HG03575 (cell line): ENCODE data around the gene PRRX2.
"Not testable (repeated sequence)": the region's sequence is repeated elsewhere in the genome, so short reads cannot be mapped to it uniquely, and the experiment has no call there.

Experiments
- ATAC-seq: cut with Tn5 transposase; IDR thresholded peaks from one replicate; pipeline ENCODE4 v1.9.1; 2021; ENCODE audit not compliant: unreplicated experiment, insufficient number of reproducible peaks, low FRiP score; ENCODE audit errors: extremely low read depth

The PRRX2 gene

DNA sequence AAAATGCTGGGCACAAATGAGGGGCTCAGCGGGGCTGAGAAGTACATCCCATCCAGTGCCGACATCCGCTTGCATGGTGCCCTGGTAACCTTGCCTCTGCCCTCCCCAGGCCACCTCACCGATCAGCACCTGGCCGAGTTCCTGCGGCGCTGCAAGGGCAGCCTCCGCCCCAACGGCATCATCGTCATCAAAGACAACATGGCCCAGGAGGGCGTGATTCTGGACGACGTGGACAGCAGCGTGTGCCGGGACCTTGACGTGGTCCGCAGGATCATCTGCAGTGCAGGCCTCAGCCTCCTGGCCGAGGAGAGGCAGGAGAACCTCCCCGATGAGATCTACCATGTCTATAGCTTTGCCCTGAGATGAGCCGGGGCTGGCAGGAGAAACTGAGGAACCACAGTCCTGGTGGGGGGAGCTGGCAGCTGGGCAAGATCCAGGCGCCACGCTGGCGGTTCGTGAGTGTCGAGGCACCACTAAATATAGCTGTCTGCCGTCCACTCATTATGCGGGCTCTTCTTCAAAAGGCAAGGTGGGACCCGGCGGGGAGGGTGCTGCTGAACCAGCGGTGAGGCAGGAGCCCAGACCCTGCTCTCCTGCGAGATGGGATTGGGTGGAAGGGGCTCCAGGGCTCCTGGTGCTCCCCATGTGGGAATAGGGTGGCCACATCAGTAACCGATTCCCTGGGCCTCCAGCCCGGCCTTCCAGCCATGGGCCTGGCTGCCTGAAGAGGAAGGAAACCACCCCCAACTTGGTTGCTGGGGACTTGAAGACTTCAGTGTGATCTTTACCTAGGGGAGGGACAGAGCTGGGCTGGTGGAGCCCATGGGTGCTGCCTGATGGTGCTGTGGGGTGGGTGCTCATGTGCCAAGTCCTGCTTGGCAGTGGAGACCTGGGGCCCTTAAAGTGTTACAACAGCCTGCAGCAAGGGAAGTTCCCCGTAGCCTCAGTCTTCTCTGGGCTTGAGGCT lies 30.1 kb upstream of the PRRX2 start:
- ATAC-seq, result no peak

DNA sequence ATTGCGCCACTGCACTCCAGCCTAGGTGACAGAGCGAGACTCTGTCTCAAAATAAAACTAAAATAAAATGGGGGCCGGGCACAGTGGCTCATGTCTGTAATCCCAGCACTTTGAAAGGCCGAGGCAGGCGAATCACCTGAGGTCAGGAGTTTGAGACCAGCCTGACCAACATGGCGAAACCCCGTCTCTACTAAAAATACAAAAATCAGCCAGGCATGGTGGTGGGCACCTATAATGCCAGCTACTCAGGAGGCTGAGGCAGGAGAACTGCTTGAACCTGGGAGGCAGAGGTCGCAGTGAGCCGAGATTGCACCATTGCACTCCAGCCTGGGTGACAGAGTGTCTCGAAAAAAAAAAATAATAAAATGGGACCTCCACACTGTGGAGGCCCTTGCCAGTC lies 29.1 kb upstream of the PRRX2 start:
- not testable (repeated sequence) for ATAC-seq

DNA sequence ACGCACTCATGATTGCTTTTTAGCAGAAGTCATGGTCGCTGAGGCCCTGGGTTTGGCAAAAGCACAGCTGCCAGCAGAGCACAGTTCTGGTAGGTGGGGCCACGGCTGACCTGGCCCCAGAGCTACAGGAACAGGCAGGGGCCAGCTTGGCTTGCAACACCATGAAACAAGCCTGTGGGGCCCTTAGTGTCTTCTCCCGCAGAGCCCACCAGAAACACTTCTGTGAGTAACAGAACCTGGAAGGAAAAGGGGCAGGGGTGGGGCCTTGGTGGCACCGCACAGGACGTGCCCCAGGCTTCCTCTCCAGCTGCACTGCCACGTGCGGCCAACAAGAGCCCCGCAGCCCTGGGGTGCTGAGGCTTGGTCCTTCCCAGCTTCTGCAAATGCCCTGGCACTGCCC lies 28.3 kb upstream of the PRRX2 start:
- no peak for ATAC-seq

DNA sequence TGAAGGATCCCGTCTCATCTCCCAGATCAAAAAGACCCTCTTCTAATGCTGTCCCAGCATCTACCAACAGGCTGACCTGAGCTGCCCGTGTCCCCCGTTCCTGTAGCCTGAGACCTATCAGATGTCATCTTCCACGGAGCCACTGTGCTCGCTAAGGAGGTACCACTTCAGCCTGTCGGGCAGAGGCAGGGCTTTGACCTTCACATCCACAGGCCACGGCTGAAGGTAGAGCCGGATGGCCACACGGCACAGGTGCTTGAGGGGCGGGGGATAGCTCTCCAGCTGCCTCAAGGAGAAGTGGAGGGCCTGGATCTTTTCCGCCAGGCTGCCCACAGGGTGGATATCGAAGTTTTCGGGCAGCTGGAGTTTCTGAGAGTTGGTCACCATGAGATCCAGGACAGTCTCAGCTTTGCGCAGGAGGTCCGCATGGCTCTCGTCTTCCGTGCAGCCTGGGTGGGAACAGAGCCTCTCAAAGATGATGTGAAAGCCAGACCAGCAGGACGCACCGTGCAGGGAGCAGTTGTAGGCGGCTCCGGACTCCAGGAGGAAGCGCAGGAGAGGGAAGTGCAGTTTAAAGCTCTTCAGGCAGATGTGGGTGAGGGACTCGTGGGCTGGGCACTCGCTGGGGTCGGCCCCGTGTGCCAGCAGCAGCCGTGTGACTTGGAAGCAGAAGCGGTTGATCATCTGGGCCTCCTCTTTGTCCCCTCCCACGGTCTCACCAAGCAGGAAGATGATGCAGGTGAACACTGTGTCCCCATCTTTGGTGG lies 27.6 kb upstream of the PRRX2 start:
- no peak for ATAC-seq

DNA sequence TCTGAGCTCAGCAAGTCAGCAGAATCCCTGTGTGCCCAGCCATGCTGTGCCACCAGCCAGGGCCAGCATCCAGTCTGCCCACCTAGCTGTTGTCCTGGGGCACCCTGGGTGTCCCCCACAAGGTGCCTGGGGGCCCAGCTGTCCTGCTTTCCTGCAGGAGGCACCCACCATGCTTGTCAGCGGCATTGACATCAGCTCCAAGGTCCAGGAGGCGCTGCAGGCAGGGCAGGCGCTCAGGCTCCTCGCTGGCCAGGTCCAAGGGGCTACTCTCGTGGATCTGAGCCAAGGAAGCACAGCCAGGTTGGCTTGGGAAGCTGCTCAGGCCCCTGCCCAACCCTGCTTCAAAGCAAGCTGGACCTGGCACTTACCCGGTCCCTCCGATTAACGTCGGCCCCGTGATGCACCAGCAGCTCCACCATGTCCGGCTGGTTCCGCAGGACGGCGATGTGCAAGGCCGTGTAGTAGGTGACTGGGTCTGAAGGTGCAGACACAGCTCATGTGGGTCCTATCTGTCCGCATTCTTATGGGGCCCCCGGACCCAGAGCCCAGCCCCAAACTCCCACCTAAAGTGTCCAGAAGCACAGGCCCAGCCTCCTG lies 26.3 kb upstream of the PRRX2 start:
- no peak for ATAC-seq

DNA sequence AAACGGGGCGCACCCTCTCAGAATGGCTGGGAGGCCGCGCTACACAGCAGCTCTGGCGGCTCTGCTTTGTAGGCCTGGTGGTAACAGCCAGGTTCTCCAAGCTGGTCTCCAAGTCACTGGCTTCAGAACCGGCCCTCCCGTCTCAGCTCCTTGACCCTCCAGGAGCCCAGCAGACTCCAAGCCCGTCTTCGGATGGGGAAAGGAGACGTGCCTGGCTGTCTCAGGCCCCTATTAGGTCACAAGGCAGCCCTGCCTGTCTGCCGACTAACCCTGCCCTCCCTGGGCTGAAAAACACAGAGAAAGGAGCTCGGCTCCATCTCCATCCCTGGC lies 25.7 kb upstream of the PRRX2 start:
- ATAC-seq, result no peak

DNA sequence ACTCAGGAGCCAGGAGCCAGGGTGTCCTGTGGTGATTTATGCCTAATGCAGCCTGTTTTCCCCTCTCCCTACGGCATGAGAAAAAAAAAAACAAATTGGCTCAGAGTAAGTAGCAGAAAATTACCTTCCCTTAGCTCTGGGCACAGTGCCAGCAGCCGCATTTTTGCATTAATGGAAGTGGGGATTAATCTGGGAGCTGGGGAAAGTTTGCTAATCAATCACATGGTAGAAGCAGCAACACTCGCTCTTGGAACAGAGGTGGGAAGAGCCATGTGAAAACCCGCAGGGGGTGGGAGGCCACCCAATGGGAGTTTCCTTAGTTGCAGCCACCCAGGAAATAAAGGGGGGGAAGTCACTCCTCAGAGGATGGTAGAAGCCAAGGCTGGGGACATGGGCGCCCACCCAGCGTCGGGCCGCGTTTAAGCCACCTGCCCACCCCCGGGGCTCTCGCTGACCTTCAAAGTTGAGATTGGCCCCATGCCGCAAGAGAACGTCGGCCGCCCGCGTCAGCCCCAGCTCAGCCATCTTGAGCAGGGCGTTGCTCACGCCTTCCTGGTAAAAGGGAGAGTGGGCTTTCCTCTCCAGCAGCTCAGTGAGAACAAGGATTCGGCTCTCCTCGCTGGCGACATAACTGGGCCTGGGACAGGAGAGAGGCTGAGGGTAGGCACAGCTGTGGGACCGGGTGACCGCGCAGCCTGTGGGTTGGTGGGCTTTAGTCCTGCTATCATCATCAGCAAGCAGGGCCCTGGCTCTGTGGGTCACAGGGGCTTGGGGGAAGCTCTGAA lies 25.2 kb upstream of the PRRX2 start:
- ATAC-seq, result no peak

DNA sequence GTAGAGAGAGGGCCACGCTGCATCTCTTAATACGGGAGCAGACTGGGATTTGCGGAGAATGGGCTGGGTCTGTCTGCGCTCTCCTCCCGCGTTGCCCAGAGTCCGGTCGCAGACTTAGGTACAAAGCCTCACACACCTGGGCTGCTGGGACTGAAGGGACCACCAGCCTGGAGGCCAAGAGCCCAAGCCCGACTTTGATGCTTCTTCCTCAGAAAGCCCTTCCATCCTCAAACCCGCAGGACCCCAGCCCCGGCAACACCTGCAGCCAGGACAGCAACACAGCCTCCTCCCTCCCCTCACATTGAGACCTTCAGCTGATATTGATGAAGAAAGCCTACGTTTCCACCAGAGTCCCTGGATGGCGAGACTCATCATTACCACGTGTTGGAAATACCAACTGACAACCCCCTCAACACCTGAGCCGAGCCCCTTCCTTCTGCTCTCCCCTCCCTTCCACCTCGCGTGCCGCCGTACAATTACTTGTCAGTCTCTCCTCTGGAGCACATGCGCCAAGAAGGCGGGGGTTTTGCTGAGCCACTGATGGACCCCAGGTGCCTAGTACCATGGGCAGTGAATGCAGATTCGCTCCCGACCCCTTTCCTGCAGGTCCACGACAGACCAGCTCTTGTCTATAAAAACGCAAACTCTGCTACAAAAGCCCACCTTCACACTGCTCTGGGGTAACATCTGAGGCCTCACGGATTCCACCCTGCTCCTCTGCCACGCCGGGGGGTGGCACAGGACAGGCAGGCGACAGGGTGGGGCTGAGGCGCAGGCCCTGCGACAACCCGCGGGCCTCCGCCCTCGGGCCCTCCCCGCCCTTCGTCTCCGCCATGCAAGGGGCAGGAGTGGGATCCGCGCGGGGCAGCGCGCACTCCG lies 24.3 kb upstream of the PRRX2 start:
- no peak for ATAC-seq

DNA sequence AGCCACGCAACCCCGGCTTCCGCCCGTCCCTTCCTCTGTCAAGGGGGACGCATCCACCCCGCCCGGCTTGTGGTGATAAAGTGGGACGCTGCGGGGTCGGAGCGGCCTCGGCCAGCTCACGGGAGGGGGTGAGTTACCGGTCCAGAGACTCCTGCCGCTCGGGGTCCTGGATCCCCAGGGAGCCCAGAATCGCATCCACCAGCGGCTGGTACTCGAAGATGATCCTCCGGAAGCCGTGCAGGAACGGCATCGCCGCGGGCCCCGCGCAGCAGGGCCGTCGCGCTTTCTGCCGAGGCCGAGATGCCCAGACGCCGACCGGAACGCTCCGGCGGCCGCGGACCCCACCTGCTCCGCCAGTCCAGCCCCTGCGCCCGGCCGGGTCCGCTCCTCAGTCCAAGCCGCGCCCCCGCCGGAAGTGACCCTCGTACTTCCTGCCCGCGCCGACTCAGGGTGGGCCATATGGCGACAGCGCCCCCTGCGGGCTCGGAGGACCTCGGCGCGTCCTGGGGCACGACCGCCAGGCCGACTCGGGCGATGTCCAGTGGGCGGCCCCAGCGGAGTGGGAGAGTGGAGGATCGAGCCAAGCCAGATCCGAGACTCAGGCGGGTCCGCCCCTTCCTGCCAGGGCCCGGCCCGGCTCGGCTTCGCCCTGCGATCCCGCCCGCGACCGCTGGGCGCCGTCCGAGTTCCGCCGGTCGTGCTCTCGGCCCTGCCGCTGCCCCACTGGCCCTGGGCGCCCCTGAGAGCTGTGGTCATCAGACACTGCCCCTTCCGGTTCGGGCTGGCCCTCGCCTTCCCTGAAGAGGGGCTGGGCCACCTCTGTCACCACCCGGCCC lies 23.5 kb upstream of the PRRX2 start, which contains the start of gene ASB6:
Gene ASB6 (minus strand): TSS at position 402 of the 836 bp plus-strand sequence. CDS start 152 bp downstream, at position 250.
- ATAC-seq, result peak; percentile 62

DNA sequence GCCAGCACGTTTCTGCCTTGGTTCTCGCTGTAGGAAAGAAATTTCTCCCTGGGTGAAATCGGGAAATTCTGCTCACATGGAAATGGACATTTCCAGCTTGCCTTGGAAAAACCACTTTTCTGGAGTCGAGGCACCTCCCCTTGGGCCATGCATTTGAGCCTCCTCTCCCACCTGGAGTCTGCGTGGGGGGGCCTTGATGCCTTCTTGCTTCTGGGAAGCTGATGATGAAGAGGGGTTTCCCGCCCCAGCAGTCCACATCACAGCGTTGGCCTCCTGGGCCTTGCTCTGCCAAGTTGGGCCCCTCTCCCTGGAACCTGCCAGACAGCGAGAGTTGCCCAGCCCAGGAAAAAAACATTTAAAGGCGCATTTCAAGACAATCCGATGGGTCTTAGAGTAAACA lies 21.7 kb upstream of the PRRX2 start:
- no peak for ATAC-seq

DNA sequence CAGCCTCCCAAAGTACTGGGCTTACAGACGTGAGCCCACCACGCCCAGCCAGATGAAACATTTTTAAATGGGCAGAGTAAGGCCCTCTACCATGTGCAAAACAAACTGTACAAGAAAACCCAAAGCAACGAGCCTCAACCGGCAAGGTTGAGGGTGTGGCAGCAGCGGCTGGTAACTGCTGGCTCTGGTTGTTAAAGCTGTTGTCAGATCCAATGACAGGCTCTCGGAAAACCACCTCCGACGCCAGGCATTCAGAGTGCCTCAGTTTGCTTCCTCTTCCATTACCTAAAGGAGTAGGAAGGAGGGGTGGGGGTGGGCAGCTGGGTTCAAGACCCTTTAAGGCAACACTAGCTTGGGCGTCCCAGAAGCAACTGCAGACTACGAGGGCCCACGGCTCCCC lies 21.1 kb upstream of the PRRX2 start:
- no peak for ATAC-seq

DNA sequence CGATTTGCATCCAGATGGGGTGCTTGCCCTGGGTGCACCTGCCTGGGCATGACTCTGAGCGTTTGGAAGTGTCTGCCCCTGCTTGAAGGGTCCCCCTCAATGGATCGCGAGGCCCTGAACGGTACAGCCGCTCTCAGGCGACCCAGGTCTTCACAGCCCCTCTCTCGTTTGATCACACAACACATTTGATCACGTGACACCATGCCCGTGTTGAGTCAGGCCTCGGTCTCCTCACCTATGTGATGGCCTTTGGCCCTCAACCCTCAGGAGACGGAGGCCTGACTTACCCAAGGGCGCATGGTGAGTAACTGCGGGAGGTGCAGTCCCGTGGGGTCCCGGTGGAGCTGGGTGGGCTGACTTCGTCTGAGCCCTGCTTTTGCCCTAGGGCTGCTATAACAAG lies 20.5 kb upstream of the PRRX2 start:
- no peak for ATAC-seq

DNA sequence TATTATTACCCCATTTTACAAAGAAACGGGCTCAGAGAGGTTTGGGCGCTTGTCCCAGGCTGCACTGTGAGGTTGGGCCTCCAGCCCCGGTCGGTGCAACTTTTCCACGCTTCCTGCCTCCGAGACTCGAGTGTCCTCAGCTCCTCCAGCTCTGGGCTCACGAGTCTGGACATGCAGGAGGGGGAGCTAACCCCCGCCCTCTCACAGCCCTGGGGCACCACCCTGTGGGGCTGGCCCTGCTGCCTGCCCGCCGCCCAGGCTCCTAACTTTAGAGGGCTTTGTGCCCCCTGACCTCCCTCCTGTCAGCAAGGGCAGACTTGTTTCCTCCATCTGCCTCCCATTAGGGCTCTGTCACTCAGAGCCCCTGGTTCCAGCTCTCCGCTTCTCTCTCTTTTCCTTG lies 19.2 kb upstream of the PRRX2 start:
- no peak for ATAC-seq

DNA sequence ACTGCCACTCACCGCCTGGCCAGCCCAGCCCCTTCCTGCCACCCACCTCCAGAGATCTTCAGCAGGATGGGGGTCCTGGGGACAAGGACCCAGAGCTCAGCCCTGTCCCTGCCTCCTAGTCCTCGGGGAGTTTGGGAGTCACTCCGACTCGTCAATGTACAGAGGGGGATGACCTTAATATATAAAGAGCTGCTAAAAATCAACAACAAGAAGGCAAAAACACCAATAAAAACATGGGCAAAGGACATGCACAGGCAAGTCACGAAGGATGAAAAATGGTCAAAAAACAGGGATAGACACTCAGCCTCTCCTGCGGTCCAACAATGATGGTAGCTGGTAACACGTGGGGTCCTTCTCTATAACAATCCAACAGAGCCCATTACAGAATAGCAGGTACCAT lies 18.8 kb upstream of the PRRX2 start:
- ATAC-seq, result no peak

DNA sequence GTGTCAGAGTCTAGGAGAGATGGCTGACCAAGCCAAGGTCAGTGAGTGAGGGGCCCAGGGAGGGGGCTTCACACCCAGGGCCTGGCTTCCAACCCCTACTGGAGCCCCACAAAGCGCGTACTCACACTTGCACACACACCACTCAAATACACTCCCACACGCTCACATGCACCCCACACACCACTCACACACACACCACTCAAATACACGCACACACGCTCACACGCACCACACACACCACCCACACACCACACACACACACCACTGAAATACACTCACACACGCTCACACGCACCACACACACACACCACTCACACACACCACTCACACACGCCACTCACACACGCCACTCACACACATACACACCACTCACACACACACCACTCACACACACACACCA lies 17.8 kb upstream of the PRRX2 start:
- no peak for ATAC-seq

DNA sequence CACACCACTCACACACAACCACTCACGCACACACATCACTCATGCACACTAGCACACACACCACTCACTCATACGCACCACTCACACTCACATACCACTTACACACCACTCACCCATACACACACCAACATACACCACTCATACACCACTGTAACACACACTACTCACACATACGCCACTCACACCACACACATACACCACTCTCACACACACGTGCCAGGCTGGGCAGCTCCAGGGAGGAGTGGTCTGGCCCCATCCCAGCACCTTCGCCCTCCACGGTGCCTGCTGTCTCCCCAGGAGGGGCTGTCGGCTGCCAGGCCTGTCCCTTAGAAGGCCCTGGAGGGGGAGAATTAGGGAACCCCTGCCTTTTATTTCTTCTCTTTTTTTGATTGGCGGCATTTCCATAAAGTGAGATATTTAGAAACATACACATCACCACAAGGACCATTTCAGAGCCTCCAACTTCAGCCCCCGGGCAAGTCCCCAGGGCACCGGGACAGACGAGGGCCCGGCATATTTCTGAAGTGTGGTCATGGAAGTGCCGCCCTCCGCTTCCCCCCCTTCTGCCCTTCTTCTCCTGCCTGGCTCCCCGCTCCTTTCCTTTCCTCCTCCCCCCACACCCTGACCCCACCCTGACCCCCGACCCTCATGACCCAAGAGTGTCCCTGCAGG lies 17.2 kb upstream of the PRRX2 start:
- no peak for ATAC-seq

DNA sequence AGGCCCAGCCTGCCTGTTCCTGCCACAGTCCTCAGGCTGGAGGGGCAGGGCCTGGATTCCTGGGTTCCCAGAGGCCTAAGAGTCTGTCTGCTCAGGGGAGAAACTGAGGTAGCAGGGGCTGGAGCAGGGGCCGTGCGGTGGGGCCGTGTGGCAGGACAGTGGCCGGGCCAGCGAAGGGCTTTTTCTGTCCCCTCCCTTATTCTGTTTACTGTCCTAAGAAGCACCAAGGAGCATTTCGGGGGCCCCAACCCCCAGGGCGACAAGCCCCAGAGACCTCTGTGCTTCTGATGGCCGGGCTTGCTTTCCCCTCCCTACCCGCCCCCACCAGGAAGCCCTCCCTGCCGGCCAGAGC lies 16.7 kb upstream of the PRRX2 start:
- ATAC-seq, result no peak
